NB4 (cell line): ENCODE data around the gene ARID1B.

Experiments used
- CTCF ChIP-seq: IDR thresholded peaks from one replicate; pipeline ENCODE4 v1.5.1; 2012; ENCODE audit warnings: low read depth, low read length
- MYC ChIP-seq: IDR thresholded peaks from 2 replicates; pipeline ENCODE4 v1.6.1; 2011; ENCODE audit warnings: low read depth, low read length
- POLR2A ChIP-seq: IDR thresholded peaks from 2 replicates; pipeline ENCODE4 v1.6.1; 2011; ENCODE audit warnings: mild to moderate bottlenecking; ENCODE audit not compliant: insufficient read length; ENCODE audit errors: extremely low read depth

DNA sequence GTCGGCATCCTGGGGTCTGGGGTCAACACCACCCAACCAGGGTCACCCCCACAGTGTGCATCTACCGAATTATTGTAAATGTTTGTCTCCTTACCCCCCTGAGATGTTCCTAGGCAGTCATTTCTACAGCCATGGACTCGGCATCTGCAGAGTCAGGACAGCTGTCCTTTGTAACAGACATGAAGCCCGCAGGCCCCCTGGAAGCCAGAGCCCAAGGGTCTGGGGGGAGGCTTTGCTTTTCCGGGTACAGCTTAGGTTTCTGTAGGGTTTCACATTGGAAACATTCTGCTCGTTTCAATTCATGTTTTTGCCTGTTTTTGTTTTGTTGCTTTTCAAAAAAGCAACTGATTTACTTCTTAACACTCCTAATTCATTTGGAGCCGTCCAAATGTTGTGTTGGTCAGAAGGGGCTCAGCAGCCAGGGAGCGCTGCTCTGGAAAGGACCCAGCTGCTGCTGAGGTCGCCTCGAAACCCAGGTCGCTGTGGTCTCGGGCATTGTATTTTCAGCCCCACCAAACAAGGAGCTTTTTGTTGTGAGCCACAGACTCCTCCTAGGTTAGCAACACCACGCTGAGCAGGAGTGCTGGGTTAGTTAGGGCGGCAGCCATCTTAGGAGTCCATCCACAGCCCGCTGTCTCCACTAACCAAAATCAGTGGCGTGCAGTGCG lies 385.7 kb downstream of the ARID1B start:
- no peak for TF ChIP-seq CTCF
- no peak for TF ChIP-seq POLR2A
- TF ChIP-seq MYC = no peak
